Endometrium (tissue), 2 donors: ENCODE results near the gene BLACAT1.
"Not testable (repeated sequence)": the region's sequence is repeated elsewhere in the genome, so short reads cannot be mapped to it uniquely, and the experiment has no call there.

Source experiments
- FAIRE-seq: peaks from 2 replicates; lab custom pipeline; 2012; peaks lifted over from hg19 to GRCh38; lab: Jason Lieb, UNC
- donor health status: control.
- donor health status: control.

BLACAT1 gene

DNA sequence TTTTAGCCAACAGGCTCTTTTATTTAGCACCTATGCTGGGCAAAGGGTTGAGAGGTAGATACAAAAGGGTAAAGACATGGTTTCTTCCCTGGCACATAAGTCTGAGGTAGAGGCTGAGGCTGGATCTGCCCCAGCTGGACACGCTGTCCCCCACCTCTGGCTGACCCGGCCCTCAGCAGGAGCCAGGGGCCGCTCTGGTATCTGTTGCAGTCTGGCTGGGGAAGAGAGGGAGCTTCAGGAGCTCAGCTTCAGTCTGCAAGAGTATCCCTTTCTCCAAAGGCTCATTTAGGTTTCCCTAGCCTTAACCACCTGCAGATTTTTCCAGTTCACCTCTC lies 14.2 kb downstream of the BLACAT1 start:
- no peak for FAIRE-seq

- FAIRE-seq = no peak
Measured at GRCh38 chr1:205441318-205441633, 14.6 kb downstream of the BLACAT1 start.

- no peak for FAIRE-seq
Measured at GRCh38 chr1:205440476-205441317, 15.1 kb downstream of the BLACAT1 start.

- FAIRE-seq = no peak
Measured at GRCh38 chr1:205440121-205440475, 15.7 kb downstream of the BLACAT1 start.

DNA sequence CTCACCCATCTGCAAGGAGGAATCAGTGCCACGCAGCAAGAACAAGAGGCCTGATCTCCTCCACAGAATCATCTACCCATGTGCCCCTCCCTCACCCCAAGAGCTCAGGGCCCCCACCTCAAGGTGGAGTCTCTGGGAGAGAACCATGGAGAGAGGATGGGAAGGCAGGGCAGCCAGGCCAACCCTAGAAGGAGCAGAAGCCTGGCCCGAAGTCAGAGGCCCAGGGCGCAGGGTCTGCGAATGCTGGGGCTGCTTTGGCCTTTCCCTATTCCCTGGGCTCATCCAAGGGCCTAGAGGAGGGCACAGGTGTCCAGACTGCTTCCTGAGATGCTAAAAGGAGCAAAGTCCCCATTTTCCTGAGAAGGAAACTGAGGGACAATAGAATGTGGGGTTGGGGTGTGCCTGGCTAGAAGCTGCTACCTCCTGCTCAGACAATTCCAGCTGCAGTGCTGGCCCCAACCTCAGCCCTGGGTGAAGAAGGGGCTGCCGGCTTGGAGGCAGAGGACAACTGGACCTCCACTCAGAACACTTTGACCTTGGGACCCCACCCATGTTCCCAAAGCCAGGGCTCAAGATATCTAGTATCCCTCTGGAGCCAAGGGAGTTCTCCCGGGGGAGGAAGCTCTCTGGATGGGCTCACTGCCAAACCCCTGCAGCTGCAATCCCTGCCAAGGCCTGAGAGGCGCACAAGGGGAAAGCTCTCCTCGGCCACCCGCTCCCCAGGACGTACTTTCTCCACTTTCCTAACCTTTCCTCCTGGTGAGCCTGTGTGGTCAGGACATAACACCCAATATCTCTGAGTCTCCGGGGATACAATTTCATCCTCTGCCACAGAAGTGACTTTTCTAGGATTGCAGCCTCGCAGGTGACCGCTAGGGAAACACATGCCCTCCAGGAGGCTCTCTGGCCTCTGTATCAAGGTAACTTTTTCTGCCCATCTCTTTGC lies 17.4 kb downstream of the BLACAT1 start:
- no peak for FAIRE-seq

DNA sequence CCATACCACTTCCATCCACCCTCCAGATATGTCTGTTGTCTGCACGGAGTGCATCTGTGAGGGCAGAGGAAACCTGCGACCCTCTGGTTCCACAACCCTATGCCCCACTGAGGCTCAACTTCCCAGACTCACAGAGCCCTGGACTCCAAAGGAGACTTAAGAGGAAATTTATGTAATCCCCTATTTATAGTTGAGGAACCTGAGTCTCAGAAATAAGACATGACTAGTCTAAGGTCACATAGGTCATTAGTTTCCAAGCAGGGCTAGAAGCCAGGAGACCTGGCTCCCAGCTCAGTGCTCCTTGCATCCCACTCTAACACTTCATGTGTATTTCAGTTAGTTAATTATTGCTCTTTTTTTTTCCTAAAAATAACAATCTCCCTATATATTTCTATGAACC lies 18.3 kb downstream of the BLACAT1 start:
- no peak for FAIRE-seq

DNA sequence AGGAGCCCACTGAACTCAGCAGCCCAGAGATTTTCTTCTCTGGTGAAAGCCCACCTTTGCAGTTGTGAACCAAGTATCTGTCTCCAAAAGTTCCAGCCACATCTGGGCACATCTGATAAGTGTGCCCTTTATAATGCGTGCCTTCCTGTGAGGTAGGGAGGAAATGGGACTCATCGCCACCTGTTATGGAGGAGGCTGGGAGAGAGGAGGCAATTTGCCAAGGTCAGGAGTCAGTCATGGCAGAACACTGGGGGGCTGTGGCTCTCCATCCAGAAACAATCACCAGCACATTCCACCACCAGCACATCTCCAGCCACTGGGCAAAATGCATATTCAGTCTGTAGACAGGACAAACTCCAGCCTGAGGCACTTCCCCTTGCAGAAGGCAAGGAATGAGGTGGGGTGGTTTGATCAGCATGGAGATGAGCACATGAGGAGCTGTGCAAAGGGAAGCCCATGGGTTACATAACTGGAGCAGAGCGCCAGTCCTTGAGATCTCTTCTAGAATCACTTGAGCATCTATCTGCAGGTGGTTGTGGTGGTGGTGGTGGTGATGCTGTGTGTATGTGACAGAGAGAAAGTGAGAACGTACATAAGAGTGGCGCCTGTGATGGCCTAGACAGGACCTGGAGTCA lies 19.0 kb downstream of the BLACAT1 start:
- FAIRE-seq = no peak

- no peak for FAIRE-seq
Measured at GRCh38 chr1:205435578-205436573, 20.0 kb downstream of the BLACAT1 start.

- no peak for FAIRE-seq
Measured at GRCh38 chr1:205434738-205435137, 21.1 kb downstream of the BLACAT1 start.

DNA sequence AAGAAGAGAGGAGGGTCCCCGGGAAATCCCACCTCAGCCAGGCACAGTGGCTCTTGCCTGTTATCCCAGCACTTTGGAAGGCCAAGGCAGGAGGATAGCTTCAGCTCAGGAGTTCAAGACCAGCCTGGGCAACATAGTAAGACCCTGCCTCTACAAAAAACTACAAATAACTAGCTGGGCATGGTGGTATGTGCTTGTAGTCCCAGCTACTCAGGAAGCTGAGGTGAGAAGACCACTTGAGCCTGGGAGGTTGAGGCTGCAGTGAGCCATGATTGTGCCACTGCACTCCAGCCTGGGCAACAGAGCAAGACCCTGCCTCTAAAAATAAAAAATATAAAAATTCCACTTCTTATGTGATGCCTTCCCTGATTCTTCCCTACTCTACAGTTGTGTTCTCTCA lies 23.2 kb downstream of the BLACAT1 start:
- FAIRE-seq = not testable (repeated sequence)

GRCh38 chr1:205432116-205432515 lies 23.7 kb downstream of the BLACAT1 start:
- no peak for FAIRE-seq

- FAIRE-seq = no peak
Measured at GRCh38 chr1:205430696-205431305, 25.0 kb downstream of the BLACAT1 start.

DNA sequence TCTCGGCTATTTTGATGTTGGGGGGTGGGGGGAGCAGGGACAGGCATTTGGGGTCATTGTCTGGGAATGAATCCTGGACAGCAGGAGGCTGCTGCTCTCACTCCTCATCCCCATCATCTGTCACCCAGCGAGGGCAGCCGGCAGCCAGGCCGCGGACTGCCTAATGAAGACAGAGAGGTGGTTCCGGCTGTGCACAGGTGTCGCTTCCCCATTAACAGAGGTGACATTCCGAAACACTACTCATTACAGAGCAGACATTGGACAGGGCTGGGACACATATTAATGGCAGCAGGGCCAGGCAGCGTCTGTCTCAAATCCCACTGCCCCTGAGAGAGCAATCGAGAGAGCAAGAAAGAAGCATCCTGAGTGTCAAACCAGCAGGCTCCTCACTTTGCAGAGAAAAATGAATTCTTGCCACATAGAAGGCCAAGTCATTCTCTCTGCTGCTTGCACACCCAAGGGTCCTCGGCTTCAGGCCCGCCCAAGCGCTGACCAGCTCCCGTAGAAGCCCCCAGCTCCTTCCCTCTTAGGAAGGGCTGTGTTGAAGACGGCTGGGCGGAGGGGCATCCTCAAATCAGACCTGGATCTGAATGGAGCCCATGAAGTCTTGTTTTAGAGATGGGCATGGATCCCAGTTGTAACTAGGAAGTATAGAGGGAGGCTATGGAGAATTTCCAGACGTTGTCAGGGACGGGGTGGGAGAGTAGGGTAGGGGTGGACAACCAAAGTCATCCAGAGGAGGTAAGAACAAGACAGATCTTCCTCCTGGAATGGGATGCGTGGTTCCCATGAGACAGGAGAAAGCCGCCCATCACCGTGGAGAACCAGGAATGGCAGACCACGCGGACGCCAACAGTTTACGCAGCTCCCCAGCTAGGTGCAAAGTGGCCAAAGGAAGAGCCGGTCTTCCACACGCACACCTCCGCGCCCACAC lies 25.8 kb downstream of the BLACAT1 start:
- no peak for FAIRE-seq

- FAIRE-seq = no peak
Measured at GRCh38 chr1:205424901-205425600, 30.8 kb downstream of the BLACAT1 start.

- no peak for FAIRE-seq
Measured at GRCh38 chr1:205423814-205424399, 31.9 kb downstream of the BLACAT1 start.

DNA sequence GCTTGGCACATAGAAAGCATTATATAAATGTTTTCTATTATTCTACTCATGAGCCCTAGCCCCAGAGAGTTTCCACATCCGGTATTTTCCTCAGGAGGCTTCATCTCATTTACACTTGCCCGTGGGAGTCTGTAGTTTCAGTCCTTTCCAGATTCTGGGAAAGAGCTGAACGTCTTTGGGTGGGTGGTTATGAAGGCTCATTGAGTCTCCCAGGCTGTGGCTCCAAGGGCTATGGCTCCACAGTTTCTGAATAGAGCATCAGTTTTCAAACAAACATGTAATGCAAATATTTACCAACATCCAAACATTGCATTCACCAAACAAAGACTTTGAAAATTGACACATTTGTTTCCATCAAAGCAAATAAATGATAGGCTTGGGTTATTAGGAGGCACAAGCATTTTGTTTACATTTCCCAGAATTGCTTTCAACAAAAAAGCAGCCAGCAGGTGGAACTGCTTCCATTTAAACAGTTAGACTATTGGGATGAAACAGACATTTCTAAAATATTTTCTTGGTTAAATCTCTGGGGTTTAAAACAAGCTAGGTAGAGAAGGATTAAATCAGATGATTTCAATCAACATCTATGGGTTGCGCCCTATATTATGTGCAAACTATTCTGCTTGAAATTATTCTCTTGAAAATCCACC lies 32.7 kb downstream of the BLACAT1 start:
- no peak for FAIRE-seq

DNA sequence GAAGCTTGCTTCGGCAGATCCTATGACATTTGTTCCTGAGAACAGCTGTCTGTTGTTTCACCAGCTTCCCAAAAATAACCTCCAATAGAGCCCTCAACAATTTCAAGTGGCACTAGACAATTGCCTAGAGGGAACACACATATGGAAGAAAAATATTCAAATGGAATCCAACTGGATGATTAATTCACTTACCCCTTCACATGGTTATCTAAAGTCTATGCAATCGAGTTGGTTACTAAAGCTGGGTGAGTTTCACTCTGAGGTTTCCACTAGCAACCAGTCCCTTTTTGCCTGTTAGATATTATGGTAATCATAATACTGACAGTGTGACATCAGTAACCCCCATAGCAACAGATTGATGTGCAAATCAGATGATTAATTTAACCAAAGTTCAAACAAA lies 34.0 kb downstream of the BLACAT1 start, which contains the start of gene LEMD1:
LEMD1 (minus strand) TSS at position 259 of the 400 bp plus-strand sequence. CDS start 1,520 bp downstream, outside the sequence.
- no peak for FAIRE-seq

DNA sequence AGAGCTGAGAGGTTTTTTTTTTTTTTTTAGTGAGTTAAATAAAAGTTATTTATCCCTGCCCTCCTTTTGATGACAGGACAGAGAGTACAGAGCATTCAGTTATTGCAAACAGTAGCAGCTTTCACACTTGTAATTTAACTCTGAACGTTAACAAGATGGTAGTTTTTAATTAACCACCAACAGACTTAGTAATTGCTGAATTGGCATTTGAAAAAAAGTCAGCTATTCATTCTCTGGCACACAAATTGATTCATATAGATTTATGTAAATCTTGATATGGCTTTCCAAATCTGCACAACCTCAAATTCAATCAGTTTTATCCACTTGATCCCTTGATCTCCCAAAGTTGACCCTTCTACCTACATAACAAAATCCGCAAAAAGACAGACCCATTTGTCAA lies 34.9 kb downstream of the BLACAT1 start:
- no peak for FAIRE-seq
